GM18520 (cell line): ENCODE measurements around the gene NKX2-2.

Source experiments
- ATAC-seq: cut with Tn5 transposase; IDR thresholded peaks from one replicate; pipeline ENCODE4 v1.9.1; 2021; ENCODE audit not compliant: unreplicated experiment

Gene NKX2-2

DNA sequence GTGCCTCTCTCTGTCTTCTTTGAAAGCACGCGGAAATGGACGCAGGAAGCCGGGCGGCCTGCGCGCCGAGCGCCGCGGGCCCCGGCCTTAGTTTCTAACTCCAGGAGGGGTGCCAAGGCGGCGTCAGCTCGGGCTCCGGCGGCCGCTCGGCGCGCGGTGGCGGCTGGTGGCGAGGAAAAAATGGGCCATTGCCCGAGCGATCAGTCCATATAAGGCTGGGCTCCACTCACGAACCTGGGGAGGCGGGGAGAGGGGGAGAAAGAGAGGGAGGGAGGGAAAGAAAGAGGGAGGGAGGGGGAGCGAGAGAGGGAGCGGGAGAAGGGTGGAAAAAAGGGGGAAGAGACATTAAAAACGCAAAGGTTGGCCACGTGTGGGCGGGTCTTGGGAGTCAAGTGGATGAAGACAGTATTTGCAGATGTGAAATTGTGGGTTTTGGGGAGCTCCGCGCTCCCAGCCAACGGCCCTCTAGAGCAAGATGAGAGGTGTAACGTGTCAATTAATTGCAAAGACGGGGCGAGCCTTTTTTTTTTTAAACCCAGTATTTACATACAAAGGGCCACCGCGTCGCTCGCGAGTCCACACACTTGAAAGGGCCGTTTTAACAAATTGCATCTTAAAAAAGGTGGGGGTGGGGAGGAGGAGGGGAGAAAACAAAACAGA lies at the start of gene NKX2-2:
Gene NKX2-2, minus strand, starts transcription at position 184 of the 660 bp plus-strand sequence. CDS start 395 bp downstream, outside the sequence.
- ATAC-seq = no peak

GRCh38 chr20:21562656-21563055 lies 48.8 kb upstream of the NKX2-2 start:
- ATAC-seq = no peak

DNA sequence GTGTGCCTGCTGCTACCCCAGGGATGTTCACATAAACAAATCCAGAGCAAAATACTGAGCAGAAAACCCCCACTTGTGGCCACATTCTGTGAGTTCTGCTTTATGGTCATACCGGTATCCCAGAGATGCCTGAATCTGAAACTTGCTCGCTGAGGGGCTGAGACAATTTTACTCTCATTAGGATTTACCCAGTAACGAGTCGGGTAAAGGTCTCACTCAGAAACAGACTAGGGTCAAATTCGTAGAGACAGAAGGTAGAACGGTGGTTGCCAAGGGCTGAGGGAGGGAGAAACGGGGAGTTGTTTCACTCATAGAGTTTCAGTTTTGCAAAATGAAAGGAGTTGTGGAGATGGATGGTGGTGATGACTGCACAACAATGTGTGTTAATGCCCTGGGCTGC lies 45.4 kb upstream of the NKX2-2 start:
- ATAC-seq = peak; percentile 85

DNA sequence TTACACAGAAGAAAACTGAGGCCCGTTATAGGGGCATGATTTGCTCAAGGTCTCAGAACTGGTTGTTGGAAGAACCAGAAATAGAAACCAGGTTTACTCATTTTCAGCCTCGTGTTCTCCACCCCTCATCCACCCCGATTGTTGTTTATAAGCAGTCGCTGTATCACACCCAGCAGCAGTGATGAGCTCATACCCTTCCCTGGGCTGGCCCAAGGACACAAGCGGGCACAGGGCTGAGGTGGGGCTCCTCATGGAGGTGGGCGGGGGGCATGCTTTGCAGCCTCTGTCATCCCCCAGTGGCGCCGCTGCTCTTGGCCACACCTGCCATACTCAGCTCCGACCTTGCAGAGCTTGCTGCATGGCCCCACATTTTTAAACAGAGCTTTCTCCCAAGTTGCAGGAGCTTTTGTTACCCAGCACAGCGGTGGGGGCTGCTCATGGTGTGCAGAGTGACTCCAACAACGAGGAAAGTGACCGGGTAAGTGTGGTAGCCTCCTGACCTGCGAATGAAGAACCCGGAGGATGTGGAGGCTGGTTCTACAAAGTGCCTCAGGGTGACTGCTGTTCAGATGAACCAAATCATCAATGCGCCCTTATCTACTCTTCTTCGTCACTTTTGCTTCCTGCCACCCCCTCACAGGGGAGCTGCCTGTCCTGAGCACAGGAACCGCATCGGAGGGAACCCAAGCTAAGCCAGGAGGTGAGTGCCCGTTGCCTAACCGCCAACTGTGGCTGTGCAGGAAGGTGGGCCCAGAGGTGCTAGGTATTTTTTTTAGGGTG lies 43.6 kb upstream of the NKX2-2 start:
- ATAC-seq = no peak

DNA sequence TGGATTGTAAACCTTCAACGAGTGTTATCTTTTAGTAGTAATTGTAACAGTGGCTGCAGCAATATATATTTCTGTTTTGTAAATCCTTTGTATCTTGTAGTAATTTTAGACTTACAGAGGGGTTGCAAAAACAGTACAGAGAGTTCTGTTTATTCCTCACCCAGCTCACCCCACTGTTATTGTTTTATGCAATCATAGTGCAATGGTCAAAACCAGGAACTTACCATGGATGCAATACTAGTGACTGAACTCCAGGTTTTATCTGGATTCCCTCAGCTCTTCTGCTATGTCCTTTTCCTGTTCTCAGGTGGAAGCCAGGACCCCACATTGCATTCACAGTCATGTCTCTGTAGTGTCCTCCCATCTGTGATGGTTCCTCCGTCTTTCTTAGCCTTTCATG lies 42.5 kb upstream of the NKX2-2 start:
- no peak for ATAC-seq

GRCh38 chr20:21555470-21556120 lies 41.7 kb upstream of the NKX2-2 start:
- ATAC-seq = no peak

DNA sequence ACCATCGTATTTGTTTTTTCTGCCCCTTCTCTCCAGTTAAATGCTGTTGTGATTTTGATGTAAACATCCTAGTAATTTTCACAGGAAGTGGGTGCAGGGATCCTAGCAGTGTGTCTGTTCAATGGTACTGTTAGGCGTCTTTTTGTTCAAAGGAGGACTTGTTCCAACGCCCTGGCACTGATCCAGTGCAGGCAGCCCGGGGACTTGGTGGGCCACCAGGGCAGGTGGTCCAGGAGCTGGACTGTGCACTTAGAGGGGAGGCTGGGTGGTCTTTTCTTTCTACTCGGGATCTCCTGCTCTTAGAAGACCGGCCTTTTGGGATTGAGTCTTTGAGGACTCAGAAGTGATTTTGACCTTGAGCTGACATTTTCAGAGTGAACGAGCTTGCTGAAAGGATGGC lies 41.1 kb upstream of the NKX2-2 start:
- no peak for ATAC-seq

- ATAC-seq = no peak
Observed at GRCh38 chr20:21554376-21554890, 40.6 kb upstream of the NKX2-2 start.

- no peak for ATAC-seq
Observed at GRCh38 chr20:21550587-21550986, 36.7 kb upstream of the NKX2-2 start.

DNA sequence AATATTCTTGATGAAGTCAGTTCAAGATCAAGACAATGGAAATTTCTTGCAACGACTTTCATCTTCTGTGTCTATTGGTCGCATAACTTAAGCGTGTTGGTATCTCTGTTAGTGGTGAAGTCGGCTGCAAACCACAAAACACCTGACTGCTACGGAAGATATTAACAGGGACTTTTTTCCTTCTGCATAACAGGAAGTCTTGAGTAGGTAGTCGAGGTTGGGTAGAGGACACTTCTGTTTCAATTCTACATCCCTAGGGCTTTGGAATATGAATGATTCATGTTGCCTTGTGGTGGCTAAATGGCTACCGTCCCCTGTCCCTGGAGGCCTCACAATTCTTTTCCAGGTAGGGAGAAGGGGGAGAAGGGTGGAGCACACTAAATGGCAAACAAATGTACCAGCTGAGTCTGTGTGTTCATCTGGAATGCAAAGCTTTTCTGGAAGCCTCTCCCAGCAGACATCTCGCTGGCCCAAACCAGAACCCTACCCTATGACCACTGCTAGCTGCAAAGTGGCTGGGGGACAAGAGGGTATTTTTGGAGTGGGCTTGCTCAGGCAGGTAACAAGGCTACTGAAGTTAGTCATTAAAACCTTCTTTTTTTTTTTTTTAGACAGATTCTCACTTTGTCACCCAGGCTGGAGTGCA lies 34.6 kb upstream of the NKX2-2 start:
- peak; percentile 89 for ATAC-seq

DNA sequence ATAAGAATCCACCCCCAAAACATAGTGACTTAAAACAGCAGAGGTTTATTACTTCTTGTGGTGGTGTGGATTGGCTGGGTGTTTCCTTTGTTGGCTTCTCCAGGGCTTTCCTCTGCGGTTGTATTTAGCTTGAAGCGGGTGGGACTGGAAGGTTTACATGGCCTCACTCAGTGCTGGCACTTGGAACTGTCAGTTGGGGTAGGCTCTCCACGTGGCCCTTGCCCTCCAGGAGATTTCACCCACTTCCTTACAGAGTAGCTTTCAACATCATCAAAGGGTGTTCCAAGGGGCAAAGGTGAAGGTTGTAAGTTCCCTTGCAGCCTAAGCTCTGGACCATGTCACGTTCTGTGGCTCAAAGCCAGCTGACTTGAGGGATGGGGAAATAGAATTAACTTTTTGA lies 32.5 kb upstream of the NKX2-2 start:
- ATAC-seq = no peak

DNA sequence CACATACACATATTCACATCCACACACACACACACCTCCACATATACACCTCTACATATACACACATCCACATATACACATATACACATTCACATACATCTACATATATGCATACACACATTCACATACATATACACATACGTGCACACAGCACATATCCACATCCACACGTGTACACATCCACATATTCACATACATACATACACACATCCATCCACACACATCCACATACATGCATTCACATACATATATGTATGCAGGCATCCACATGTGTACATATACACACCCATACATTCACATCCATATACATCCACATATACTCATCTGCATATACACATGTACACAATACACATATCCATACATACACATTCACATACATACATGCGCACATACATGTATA lies 25.6 kb upstream of the NKX2-2 start:
- no peak for ATAC-seq

DNA sequence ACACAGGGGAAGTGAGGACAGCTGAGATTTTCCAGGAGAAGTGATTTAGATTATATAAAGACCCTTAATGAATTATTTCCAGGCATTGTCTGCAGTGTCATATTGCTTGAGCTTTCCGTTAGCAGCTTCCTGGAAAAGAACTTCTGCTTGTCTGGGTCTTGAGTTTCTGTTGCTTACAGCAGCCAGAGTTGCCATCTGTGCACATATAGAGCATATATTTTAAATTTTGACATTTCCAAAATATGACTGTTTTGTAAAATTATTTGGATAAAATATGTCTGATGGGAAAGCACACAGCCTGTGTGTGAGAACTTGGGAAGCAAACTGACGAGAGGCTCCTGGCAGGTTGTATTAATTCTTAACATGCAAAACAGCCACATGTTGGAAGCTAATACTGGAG lies 21.0 kb upstream of the NKX2-2 start:
- ATAC-seq = no peak

DNA sequence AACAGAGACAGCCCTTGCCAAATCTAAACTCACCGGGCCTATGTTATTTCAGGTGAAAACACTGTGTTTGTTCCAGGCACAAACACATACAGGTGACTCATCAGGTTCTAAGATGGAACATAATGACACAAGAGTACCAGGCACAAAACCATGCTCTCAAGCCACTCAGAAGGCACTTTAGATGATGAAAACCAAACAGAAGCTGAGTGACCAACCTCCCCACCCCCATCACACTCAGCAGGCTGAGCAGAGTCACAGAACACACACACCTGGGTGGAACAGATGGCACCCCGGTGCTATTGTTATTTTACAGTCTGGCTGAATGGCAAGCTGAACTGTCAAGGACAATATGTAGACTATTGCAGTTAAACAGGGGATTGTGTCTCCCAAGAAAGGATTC lies 20.6 kb upstream of the NKX2-2 start:
- ATAC-seq = no peak

GRCh38 chr20:21529863-21530262 lies 16.0 kb upstream of the NKX2-2 start:
- ATAC-seq = no peak

DNA sequence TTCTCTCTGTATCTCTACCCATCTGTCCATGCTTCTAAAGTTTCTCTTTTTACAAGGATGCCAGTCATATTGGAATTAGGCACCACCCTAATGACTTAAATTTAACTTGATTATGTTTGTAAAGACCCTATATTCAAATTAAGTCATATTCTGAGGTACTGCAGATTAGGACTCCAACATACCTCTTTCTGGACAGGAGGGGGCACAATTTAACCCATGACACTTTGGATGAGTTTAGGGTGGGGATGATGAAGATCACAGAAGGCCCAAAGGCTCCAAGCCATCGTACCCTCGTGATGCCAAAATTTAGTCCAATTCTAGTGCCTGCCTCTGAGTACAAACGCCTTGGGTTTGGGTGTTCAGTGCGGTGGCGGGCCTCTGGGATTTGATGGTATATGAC lies 15.0 kb upstream of the NKX2-2 start:
- no peak for ATAC-seq

DNA sequence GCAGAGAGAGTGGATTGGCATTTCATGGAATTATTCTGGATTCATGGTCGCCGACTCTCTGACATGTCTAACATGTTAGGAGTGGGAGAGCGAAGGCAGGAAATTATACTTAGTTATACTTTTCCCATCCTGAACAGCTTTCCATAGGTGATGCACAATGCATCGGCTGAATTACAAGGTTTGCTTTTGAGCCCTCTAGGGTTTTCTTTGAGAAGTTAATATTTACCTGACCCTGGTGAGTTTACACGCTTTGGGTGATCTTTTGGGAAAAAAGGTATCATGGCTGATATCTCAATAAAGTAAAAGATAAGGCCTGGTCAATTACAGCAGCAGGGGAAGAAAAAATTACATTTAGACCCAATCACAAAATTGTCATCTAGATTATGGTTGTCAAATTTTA lies 14.0 kb upstream of the NKX2-2 start:
- ATAC-seq = no peak

- no peak for ATAC-seq
Observed at GRCh38 chr20:21526776-21527175, 12.9 kb upstream of the NKX2-2 start.

DNA sequence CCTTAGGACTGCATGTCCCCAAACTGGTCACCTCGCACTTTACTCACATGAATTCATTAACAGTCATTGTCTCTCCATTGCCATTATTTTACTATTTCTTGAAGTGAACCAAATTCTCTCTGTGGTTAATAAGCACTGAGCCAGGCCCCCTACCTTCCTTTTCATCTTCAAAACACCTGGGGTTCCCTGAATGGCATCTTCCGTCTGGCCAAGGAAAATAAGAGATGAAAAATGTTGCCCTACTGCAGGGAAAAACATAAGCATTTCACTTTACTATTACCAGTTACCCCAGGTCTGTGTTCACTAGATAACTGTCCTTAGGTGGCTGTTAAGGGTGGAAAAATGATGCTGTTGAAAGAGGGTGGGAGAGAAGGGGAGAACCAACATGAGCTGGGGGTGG lies 10.0 kb upstream of the NKX2-2 start:
- ATAC-seq = no peak

GRCh38 chr20:21523281-21523868 lies 9.5 kb upstream of the NKX2-2 start:
- no peak for ATAC-seq
